Stimulated activated CD4-positive, alpha-beta T cell treated with anti-CD3 and anti-CD28 coated beads, TNF-alpha, amount 100 ng/mL, for 48 hours (primary cell): ENCODE results near the gene IBA57.

Experiments
- DNase-seq, 3 donors: peaks; one replicate each; pipeline ENCODE4 v3.0.0-alpha.2; 2020; ENCODE audit warnings: low read depth in 3 of 3

IBA57 gene

DNA sequence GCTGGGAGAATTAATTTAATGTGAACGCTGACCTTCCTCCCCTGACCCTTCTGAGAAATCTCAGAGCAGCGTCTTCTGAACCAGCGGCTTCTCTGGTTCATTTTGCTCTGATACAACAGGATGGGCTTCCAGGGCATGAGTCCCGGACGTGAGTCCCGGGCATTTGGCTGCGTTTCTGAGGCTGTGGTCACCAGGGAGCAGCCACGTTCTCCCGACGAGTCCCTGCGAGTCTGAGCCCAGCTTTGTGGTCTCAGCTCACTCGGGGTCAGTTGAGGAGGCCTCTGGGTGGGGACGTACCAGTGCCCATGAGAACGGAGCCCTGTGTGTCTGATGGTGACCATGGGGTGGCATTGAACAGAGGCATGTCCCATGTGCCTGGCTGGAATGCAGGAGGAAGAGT is 24.6 kb downstream of the IBA57 start:
- no peak for DNase-seq

DNA sequence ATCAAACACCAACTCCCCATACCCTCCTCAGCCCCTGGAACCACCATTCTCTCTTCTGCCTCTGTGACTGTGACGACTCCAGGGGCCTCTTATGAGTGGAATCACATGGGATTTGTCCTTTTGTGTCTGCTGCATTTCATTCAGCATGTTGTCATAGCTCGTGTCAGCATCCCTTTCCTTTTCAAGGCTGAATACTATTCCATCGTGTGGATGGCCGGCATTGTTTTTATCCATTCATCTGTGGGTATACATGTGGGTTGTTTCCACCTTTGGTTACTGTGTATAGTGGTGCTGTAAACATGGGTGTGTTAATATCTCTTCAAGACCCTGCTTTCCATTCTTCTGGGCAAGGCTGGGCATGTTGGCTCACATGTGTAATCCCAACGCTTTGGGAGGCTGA is 25.2 kb downstream of the IBA57 start:
- DNase-seq, result no peak

DNA sequence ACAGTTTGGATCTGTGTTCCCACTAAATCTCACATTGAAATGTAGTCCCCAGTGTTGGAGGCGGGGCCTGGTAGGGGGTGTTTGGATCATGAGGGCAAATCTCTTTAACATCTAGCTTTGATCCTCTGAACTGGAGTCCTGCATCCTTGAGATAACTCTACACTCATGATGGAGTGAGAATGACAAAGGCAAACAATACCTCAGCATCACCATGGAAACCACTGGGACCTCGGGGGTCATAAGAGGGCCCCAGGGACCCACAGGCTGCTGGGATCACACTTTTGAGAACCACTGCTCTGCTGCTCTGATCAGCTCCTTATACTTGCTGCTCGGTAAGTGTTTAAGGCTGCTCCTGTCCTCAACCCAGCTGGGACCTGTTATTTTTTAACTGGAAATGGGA is 28.8 kb downstream of the IBA57 start:
- no peak for DNase-seq

DNA sequence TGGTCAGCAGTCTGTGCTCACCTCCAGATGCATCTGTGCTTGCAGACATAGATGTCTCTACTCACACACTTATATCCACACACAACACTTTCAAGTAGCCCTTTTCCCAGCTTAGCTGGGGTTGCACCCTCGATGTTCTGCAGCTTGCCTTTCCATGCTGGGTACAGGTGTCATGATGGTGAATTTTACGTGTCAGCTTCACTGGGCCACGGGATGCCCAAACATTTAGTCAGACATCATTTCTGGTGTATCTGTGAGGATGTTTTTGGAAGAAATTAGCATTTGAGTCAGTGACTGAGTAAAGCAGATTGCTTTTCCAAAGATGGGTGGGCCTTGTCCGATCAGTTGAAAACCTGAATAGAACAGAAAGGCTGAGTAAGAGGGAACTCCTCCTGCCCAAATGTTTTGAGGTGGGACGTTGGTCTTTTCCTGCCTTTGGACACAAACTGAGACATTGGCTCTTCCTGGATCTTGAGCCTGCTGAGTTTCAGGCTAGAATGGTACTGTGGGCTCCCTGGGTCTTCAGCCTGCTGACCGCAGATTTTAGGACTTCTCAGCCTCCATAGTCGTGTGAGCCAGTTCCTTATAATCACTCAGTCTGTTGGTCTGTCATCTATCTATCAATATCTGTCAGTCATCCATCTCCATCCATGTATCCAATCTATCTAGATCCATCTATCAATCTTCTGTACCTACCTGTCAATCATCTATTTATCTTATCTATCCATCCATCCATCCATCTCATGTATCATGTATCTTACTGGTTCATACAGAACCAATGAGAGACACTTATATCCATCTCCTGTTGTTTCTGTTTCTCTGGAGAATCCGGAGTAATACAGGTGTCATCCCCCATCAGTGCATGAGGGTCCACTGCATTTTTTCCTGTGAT is 29.6 kb downstream of the IBA57 start:
- DNase-seq, result no peak

DNA sequence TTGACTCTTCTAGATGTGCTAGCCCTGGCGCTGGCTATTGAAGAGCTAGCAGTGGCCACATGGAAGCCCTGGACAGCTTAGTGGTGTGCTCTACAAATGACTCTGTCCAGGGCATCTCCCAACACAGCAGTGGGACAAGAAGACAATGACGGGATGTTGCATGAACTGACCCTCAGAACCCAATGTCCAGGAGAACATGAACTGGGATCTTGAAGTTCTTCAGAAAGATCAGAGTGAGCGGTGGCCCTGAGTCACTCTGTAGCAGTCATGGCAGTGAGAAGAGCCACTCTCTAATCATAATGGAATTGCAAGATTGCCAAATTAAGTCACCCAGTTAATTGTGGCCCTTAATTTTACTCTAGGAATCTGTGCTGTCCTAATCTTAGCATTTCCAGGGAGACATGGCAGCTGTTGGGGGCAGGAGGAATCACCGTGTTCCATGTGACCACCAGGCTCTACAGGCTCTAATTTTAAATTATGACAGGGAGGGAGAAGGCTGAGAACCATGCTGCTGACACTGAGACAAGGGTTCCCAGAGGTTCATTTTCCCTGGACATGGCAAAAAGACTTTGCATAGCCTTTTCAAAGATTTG is 32.0 kb downstream of the IBA57 start:
- no peak for DNase-seq

DNA sequence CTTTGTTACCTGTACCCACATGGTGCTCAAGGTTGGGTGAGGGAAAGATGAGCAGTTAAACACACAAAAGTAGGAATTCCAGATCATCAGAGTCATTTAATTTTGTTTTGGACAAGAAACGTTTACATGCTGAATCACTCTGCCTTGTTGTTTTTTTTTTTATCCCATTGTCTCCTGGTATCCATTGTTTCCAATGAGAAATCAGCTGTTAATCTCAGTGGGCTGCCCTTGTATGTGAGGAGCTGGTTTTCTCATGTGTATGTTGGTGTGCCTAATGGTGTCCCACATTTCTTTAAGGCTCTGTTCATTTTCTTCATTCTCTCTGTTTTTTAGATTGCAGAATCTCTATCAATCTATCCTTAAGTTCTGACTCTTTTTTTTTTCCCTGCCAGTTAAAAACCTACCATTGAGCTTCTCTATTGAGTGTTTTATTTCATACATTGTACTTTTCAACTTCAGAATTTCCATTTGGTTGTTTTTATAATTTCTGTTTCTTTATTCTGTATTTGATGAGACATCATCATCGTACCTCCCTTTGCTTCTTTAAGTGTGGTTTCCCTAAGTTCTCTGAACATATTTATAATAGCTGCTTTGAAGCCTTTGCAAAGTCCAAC is 33.5 kb downstream of the IBA57 start:
- no peak for DNase-seq

DNA sequence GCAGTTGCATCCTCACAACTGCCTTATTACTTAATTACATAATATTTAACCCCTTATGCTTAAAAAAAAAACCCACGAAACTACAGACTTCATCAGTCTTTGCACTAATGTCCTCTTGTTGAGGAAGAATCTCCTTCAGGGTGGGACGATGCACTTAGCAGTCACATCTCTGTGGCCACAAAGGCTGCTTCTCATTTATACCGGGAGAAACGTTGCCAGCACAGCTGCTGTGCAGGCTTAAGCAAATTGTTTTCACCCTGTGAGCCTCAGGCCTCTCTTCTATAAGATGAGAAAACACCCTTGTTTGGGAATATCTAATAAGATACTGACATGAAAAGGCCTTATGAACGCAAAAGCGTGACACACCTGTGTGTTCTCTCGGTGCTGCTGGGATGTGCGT is 39.4 kb downstream of the IBA57 start:
- DNase-seq, result no peak

DNA sequence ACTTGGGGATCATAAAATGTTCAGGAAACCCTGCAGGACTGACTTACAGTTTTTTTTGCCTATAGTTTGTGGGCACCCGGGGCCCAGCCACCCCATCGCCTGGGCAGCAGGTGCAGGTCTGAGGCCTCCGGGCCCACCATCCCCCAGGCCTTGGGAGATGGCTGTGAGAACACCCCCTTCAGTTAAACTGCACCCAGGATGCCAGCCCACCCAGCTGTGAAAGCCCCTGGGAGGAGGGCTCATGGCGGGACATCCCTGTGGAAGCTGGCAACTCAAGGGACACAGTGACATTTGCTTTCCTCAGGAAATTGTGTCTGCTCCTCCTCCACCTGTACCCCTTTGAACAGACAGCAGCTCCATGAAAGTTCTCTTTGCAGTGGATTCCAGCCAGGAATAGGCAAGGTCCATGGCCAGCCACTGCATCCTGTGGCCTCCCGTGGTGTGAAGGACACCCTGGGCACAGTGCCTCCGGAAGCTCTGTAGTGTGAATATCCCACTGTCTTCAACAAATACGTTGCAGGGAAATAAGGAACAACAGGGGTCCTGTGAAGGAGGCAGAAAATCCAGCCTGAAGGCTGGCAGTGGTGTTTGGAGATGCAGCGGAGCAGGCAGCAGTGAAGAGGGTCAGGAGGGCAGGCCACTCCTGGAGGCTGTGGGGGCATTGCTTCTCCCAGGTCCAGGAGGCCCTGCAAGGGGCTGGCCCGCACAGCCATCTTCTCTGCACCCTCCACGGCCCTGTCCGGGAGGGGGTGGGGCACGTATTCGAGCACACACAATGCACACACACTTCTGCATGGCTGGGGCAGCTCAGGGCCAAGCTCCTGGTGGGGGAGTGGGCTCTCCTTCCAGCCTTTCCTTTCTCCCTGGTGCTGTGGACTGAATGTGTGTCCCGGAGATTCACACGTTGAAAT is 40.2 kb downstream of the IBA57 start:
- no peak for DNase-seq

DNA sequence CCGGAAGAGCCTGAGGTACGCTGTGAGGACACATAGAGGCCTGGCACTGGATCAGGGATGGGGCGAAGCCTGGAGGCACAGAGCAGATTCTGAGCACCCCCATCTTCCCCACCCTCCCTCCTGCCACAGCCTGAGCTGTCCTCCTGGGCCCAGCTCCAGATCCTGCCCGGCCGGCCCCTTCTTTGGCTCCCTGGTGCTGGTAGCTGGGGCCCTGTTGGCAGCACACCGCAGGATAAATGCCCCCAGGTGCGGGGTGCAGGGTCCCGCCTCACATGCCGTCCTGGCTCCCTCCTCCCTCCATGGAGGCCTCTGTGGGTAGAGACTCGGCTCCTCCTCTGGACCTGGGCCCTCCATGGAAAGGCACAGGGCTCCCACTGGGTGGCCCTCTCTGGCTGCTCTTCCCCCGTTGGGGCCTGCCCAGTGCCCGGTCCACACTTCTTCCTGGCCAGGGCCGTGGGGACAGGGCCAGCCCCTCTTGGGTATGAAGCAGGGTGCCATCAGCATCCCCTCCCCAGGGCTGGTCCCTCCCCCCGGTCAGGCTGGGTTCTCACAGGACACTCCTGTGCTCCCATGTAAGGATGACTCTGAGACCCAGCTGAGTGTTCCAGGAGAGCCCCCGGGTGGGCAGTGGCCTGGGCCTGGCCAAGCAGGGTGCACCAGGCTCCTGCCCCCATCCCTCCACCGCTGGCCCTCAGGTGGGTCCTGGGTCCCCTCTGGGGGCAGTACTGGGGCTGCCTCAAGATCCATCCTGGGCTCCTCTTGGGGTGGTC is 41.2 kb downstream of the IBA57 start:
- no peak for DNase-seq

DNA sequence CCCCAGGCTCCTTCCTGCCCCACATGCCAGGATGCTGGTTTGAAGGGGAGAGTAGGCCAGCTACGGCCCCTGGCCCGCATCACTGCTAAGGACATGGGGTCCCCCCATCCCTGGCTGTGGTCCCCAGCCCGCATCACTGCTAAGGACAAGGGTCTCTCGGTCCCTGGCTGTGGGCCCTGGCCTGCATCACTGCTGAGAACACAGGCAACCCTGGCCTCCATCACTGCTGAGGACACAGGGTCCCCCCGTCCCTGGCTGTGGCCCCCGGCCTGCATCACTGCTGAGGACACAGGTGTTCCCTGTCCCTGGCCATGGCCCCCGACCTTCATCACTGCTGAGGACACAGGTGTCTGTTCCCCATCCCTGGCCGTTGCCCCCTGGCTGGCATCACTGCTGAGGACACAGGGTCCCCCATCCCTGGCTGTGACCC is 41.8 kb downstream of the IBA57 start:
- DNase-seq, result no peak

DNA sequence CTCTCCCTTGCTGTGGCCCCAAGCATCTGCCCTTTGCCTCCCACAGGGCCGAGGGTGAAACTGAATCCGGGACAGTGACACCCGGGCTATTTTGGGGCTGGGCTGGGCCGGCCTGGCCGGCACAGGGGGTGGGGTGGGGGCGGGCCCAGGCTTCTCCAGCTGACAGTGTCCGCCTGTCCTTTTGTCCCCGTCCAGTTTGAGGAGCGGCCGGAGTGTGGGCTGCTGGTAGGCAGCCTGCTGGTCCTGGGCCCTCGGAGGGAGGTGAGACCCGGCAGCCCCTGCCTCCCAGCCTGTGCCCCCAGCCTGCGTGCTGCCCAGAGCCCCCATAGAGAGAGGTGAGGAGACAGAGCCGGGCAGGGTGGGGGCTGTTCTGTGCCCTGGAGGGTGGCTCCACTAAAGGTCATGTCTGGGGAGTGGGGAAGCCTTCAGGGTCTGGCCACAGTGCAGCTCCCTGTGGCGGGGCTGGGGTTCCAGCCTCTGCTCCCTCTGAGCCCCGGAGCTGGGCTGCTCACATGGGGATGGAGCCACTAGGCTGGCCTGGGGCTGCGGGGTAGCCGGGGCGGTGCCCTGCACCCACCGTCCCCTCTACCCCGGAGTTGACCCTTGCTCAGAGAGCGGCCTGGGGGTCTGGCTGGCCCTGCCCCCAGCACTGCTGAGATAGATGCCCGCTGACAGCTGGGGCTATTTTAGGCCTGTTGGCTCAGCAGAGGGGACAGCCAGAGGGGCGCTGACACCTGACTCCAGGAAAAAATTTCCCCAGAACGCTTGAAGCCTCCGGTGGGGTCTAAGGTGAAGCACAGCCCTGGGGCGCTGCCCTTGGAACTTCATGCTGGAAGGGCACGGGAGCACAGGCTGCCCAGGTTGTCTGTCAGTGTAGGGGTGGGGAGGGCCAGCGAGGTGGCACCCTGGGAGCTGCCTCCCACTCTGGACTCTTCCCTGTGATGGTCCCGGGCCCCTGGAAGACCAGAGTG is 42.5 kb downstream of the IBA57 start, which contains the start of gene OBSCN:
Gene OBSCN (plus strand): TSS at position 194 of the 971 bp plus-strand sequence. CDS start 3,740 bp downstream, outside the sequence.
- no peak for DNase-seq

DNA sequence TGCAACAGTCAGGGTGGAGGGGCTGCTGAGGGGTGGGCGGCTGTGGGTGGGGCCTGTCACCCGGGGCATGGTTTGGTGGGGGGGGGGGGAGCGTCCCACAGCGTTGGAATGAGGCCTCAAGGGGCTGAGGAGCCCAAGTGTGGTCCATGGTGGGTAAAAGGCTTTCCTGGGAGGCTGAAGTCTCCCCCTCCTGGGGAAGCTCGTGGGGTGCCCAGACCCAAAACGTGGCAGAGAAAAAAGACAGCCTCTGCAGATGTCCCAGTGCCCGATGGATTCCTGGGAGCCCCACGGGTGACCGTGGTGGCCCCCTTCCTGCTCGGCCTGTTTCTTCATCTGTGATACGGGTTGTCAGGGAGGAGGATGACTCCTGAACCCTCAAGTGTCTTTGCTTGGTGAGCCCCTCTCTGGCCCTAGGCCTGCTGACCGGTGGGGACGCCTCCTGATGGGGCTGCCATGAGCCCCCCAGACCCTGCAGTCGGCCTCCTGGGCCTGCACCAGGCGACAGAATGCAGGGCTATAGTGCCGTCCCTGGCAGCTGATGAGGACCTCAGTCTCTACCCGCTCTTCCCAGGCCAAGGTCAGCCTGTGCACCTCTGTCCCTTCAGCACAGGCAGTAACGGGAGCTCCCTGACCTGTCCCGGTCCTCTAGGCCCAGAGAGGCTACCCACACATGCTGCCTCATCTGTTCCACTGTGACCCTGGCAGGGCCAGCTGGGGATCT is 43.4 kb downstream of the IBA57 start:
- no peak for DNase-seq

DNA sequence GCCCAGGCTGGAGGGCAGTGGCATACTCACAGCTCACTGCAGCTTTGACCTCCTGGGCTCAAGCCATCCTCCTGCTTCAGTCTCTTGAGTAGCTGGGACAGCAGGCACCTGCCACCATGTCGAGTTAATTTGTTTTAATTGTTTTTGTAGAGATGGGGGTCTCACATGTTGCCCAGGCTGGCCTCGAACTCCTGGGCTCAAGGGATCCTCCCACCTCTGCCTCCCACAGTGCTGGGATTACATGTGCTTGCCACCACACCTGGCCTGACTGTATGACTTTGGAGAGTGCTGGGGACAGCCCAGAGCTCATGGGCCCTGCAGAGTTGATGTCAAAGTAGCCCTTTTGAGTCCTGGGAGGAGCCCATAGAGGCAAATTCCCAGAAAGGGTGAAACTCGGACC is 44.1 kb downstream of the IBA57 start:
- DNase-seq, result no peak

DNA sequence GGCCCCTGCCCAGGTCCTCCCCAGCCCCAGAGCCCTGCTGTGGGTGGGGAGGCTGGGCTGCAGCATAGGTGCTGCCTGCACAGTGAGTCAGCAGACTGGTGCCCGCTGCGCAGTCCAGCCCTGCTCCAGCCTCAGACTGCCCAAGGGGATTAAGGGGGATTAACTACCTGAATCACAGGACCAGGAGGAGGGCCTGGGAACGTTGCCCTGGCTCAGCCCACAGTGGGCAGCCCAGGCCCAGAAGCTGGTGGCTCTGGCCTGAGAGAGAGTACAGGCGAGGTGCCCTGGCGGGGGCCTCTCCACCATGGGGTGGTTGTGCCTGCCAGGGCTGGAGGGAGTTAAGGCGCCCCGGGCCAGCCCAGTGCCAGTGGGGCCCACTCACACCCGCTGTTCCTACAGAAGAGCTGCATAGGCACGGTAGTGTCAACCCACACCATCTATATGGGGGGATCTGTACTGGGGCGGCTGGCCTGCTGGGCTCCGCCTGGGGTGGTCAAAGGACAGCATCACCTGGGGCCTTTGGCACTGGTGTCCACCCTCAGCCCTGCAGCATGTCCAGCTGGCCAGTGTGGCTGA is 44.6 kb downstream of the IBA57 start:
- no peak for DNase-seq

DNA sequence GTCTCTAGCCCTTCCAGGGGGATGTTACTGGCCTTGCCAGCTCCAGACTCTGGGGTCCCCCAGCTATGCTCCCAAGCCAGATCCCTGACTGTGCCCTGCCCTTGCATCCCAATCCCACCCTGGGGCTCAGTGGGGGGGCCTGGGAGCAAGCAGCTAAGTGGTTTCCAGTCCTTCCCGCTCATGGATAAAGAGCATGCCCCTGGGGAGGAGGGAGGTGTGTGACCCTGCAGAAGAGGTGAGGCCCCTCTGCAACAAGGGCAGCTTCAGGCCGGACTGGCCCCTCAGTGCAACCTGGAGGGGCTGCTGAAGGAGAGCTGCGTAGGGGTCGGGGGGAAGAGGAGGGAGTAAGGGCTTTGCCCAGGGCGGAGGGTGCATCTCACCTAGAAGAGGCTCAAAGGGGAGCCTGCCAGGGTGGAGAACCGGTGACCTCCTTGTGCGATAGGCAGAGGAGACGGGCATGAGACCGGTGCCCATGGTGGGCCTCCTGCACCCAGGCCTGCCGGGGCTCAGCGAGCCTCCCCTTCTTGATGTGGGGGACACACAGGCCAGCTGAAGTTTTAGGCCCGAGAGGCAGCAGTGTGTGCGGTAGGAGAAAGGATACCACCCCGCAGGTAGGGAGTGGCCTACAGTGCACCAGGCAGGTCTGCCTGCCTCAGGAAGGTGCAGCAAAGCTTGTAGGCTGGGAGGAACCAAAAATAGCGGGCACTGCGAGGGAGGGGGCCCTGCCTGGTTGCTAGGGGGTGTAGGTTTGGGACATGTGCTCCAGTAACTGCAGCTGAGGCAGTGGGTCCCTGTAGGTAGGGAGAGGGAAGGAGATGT is 45.3 kb downstream of the IBA57 start:
- no peak for DNase-seq

DNA sequence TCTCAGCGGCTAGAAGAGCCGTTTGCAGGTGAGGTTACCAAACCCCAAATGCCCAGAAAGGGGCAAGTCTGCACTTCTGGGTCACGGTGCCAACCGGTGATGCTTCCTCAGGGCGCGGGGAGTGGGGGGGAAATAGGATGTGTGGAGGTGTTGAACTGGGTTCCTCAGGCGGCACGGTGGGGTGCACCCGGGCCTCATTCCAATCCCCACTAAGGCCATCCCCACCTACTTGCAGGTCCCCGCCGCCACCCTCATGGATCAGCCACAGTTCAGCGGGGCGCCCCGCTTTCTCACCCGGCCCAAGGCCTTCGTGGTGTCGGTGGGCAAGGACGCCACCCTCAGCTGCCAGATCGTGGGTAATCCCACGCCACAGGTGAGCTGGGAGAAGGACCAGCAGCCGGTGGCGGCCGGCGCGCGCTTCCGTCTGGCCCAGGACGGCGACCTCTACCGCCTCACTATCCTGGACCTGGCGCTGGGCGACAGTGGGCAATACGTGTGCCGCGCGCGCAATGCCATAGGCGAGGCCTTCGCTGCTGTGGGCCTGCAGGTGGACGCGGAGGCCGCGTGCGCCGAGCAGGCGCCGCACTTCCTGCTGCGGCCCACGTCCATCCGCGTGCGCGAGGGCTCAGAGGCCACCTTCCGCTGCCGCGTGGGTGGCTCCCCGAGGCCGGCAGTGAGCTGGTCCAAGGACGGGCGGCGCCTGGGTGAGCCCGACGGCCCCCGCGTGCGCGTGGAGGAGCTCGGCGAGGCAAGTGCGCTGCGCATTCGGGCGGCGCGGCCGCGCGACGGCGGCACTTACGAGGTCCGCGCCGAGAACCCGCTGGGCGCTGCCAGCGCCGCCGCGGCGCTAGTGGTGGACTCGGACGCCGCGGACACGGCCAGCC is 46.2 kb downstream of the IBA57 start:
- no peak for DNase-seq

DNA sequence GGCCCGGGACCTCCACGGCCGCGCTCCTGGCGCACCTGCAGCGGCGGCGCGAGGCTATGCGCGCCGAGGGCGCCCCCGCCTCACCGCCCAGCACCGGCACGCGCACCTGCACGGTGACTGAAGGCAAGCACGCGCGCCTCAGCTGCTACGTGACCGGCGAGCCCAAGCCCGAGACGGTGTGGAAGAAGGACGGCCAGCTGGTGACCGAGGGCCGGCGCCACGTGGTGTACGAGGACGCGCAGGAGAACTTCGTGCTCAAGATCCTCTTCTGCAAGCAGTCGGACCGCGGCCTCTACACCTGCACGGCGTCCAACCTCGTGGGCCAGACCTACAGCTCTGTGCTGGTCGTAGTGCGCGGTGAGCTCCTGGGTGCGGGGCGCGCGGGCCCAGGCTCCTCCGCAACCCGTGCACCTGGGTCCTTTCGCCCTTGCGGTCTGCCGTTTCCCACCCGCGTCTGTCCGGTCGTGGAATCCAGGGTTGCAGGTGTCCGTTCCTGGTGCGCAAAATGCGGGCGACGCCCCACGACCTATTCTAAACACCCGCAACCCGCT is 46.9 kb downstream of the IBA57 start:
- DNase-seq, result no peak
